HG03342 (cell line): ENCODE data around the gene HCRTR1.

Source experiments
- ATAC-seq: cut with Tn5 transposase; IDR thresholded peaks from one replicate; pipeline ENCODE4 v1.9.1; 2021; ENCODE audit warnings: mild to moderate bottlenecking, moderate library complexity; ENCODE audit not compliant: unreplicated experiment

HCRTR1 gene

GRCh38 chr1:31625561-31626222, 8.2 kb downstream of the HCRTR1 start:
- no peak for ATAC-seq

- ATAC-seq: no peak
Observed at GRCh38 chr1:31626223-31627207, 9.0 kb downstream of the HCRTR1 start.

GRCh38 chr1:31627301-31627929, 9.9 kb downstream of the HCRTR1 start:
- ATAC-seq: no peak

- ATAC-seq: no peak
Observed at GRCh38 chr1:31627930-31628559, 10.6 kb downstream of the HCRTR1 start.

GRCh38 chr1:31628931-31629556, 11.6 kb downstream of the HCRTR1 start:
- no peak for ATAC-seq

- no peak for ATAC-seq
Observed at GRCh38 chr1:31632649-31633048, 15.2 kb downstream of the HCRTR1 start.

- ATAC-seq: no peak
Observed at GRCh38 chr1:31633117-31633516, 15.6 kb downstream of the HCRTR1 start.

GRCh38 chr1:31637915-31638673, 20.6 kb downstream of the HCRTR1 start:
- ATAC-seq: no peak

GRCh38 chr1:31639543-31639942, 22.1 kb downstream of the HCRTR1 start:
- no peak for ATAC-seq

- no peak for ATAC-seq
Observed at GRCh38 chr1:31640179-31640578, 22.7 kb downstream of the HCRTR1 start.

GRCh38 chr1:31640964-31641363, 23.5 kb downstream of the HCRTR1 start:
- no peak for ATAC-seq

- ATAC-seq: no peak
Observed at GRCh38 chr1:31642366-31642765, 24.9 kb downstream of the HCRTR1 start.

- ATAC-seq: no peak
Observed at GRCh38 chr1:31642897-31643296, 25.4 kb downstream of the HCRTR1 start.

- peak; percentile 18 for ATAC-seq
Observed at GRCh38 chr1:31643976-31644559, 26.6 kb downstream of the HCRTR1 start.

GRCh38 chr1:31644560-31645273, 27.2 kb downstream of the HCRTR1 start, which contains the start of gene PEF1:
TSS of gene PEF1 (minus strand) at chr1:31644876. CDS start at chr1:31644864, 12 bp downstream.
- peak; percentile 87 for ATAC-seq

- no peak for ATAC-seq
Observed at GRCh38 chr1:31645274-31645568, 27.7 kb downstream of the HCRTR1 start.

- no peak for ATAC-seq
Observed at GRCh38 chr1:31646259-31646960, 28.9 kb downstream of the HCRTR1 start.

GRCh38 chr1:31647106-31647505, 29.6 kb downstream of the HCRTR1 start:
- ATAC-seq: no peak
